K562 (cell line): ENCODE data around the gene BRD4. TPM values are rescaled to one million over a fixed set of nuclear protein-coding genes. Genes with fewer than 3 reads are reported as not detected.

Experiments
- ATAC-seq: fragments of 200-7000 bp; cut with Tn5 transposase; 3 replicates; pipeline ENCODE4 v1.9.1; 2020; ENCODE audit warnings: moderate library complexity
- BruUV-seq: library from RNA; stranded (reverse); fragments of 400-500 nt; replicated peaks from 2 replicates; lab custom pipeline; 2021; lab: Mats Ljungman, UMichigan
- CTCF ChIA-PET: fragments of 300-600 bp; formaldehyde crosslinking; extraction: SDS; loops from one replicate; lab custom pipeline; 2021; ENCODE audit warnings: low intra/inter-chr PET ratio; lab: Yijun Ruan, JAX
- POLR2A ChIA-PET: fragments of 300-600, 350-650 bp; sonication (Branson Sonifier 250); formaldehyde crosslinking; extraction: SDS; loops from one replicate; lab custom pipeline; 2021; ENCODE audit warnings: antibody characterized with exemption, inconsistent platforms; lab: Yijun Ruan, JAX
- DNase-seq, 4 experiments: peaks; one replicate each; pipeline versions ENCODE4 v3.0.0 to v3.0.0-alpha.2; 2011 to 2018; ENCODE audit warnings: low spot score in 3 of 4, mixed read lengths in 3 of 4; ENCODE audit errors: extremely low read depth in 1 of 4
- FAIRE-seq: peaks from 2 replicates; lab custom pipeline; 2011; peaks lifted over from hg19 to GRCh38; lab: Jason Lieb, UNC
- H2AFZ ChIP-seq: 2 replicates; pipeline ENCODE4 v1.6.0; 2011; ENCODE audit warnings: low read depth, low read length, control low read depth, inconsistent platforms
- H3K27ac ChIP-seq: fragments of 200-600 bp; 3 replicates; pipeline ENCODE4 v1.8.0; 2011; ENCODE audit warnings: low read depth, mild to moderate bottlenecking, control low read depth, inconsistent platforms, low read length, moderate library complexity, mixed read lengths; ENCODE audit errors: extremely low read depth
- H3K27me3 ChIP-seq, 2 experiments: fragments of 300-600 bp in 1 of 2; 2 replicates in 1 of 2; 3 replicates in 1 of 2; pipeline versions ENCODE4 v1.6.0 to v1.8.0; 2011; ENCODE audit warnings: inconsistent platforms in 2 of 2, low read length in 2 of 2, mild to moderate bottlenecking in 1 of 2, mixed read lengths in 1 of 2, moderate library complexity in 1 of 2; ENCODE audit not compliant: control insufficient read depth in 2 of 2, insufficient read depth in 2 of 2
- H3K36me3 ChIP-seq: fragments of 300-600 bp; 3 replicates; pipeline ENCODE4 v1.8.0; 2011; ENCODE audit warnings: mild to moderate bottlenecking, low read length, inconsistent platforms; ENCODE audit not compliant: control insufficient read depth, insufficient read depth
- H3K4me1 ChIP-seq, 2 experiments: fragments of 200-600 bp in 1 of 2; replicated peaks in 1 of 2; 2 replicates in 1 of 2; 3 replicates in 1 of 2; pipeline versions ENCODE4 v1.5.1 to v1.8.0; 2011; ENCODE audit warnings: inconsistent platforms in 2 of 2, low read length in 2 of 2, mild to moderate bottlenecking in 1 of 2, mixed read lengths in 1 of 2, moderate library complexity in 1 of 2; ENCODE audit not compliant: control insufficient read depth in 2 of 2, insufficient read depth in 2 of 2
- H3K4me2 ChIP-seq: 2 replicates; pipeline ENCODE4 v1.6.1; 2011; ENCODE audit warnings: low read length, control low read depth, inconsistent platforms, mixed read lengths; ENCODE audit not compliant: insufficient read depth
- H3K4me3 ChIP-seq: fragments of 200-600 bp; sonication (generic), shearing (Covaris generic); 2 replicates; pipeline ENCODE4 v1.5.1; 2016; ENCODE audit warnings: control low read depth, inconsistent platforms
- H3K79me2 ChIP-seq: fragments of 200-600 bp; 3 replicates; pipeline ENCODE4 v1.8.0; 2011; ENCODE audit warnings: low read length, inconsistent platforms; ENCODE audit not compliant: control insufficient read depth, insufficient read depth
- H3K9ac ChIP-seq, 2 experiments: 2 replicates each; pipeline versions ENCODE4 v1.6.0 to v1.6.1; 2011; ENCODE audit warnings: low read depth in 2 of 2, low read length in 2 of 2, control low read depth in 1 of 2, inconsistent platforms in 1 of 2, mild to moderate bottlenecking in 1 of 2, mixed read lengths in 1 of 2; ENCODE audit not compliant: insufficient read depth in 1 of 2
- H3K9me1 ChIP-seq: one replicate; pipeline ENCODE4 v1.6.0; 2011; ENCODE audit warnings: inconsistent platforms, mild to moderate bottlenecking, low read length, moderate library complexity; ENCODE audit not compliant: control insufficient read depth, insufficient read depth
- H3K9me3 ChIP-seq: replicated peaks from 2 replicates; pipeline ENCODE4 v1.5.1; 2011; ENCODE audit warnings: low read depth, low read length, inconsistent platforms; ENCODE audit not compliant: control insufficient read depth, insufficient read depth
- H4K20me1 ChIP-seq: replicated peaks from 2 replicates; pipeline ENCODE4 v1.6.1; 2011; ENCODE audit warnings: low read length, inconsistent platforms, mixed read lengths; ENCODE audit not compliant: control insufficient read depth, insufficient read depth
- MTA3 ChIP-seq: fragments of 450-650 bp; formaldehyde crosslinking; IDR thresholded peaks from 2 replicates; pipeline ENCODE4 v1.6.1; 2017; ENCODE audit warnings: mild to moderate bottlenecking, borderline replicate concordance
- MYC ChIP-seq, 2 experiments: fragments of 250-450 bp in 1 of 2; sonication (Bioruptor Pico) in 1 of 2; IDR thresholded peaks; 2 replicates each; pipeline versions ENCODE4 v1.5.1 to v1.6.1; 2012 to 2021; ENCODE audit warnings: low read depth in 2 of 2, borderline replicate concordance in 1 of 2, improper control_type of control experiment in 1 of 2, low read length in 1 of 2, mild to moderate bottlenecking in 1 of 2, moderate library complexity in 1 of 2
- NFIC ChIP-seq: fragments of 450-650 bp; IDR thresholded peaks from 2 replicates; pipeline ENCODE4 v1.6.1; 2017; ENCODE audit warnings: mild to moderate bottlenecking, inconsistent platforms
- PYGO2 ChIP-seq: fragments of 450-650 bp; IDR thresholded peaks from 2 replicates; pipeline ENCODE4 v1.6.1; 2016; ENCODE audit warnings: mild to moderate bottlenecking, missing genetic modification characterization, moderate library complexity, missing compliant biosample characterization
- RBM15 ChIP-seq: fragments of 200-400 bp; formaldehyde crosslinking; IDR thresholded peaks from 2 replicates; pipeline ENCODE4 v1.6.1; 2018; ENCODE audit warnings: mild to moderate bottlenecking, low read length, moderate library complexity; ENCODE audit not compliant: insufficient read depth
- RFX1 ChIP-seq: fragments of 450-650 bp; IDR thresholded peaks from 2 replicates; pipeline ENCODE4 v1.6.1; 2016; ENCODE audit warnings: mild to moderate bottlenecking, moderate library complexity
- ZFX ChIP-seq: sonication (generic); formaldehyde crosslinking; IDR thresholded peaks from 2 replicates; pipeline ENCODE4 v1.8.0; 2022; ENCODE audit warnings: mild to moderate bottlenecking, missing genetic modification reagents, moderate library complexity
- ZNF318 ChIP-seq, 2 experiments: fragments of 450-650 bp; IDR thresholded peaks; 2 replicates each; pipeline ENCODE4 v1.6.1; 2016; ENCODE audit warnings: mild to moderate bottlenecking in 2 of 2, borderline replicate concordance in 1 of 2, low read depth in 1 of 2, moderate library complexity in 1 of 2
- ZNF436 ChIP-seq: fragments of 250-450, 450-650 bp; sonication (Bioruptor Pico); formaldehyde crosslinking; IDR thresholded peaks from 2 replicates; pipeline ENCODE4 v1.7.0; 2020; ENCODE audit warnings: mild to moderate bottlenecking
- WGBS: fragments of 100-300 bp; shearing (Covaris generic); methylation state at CpG from one replicate; pipeline ENCODE4 v1.1.6; 2016; ENCODE audit warnings: low coverage, mixed read lengths; ENCODE audit not compliant: insufficient coverage; ENCODE audit errors: missing lambda C conversion rate; 5-methylcytosine and 5-hydroxymethylcytosine counted together
- in situ Hi-C: fragments of 300-500 bp; cut with MboI; formaldehyde crosslinking; loops from 4 replicates; pipeline ENCODE4 v1.15.0; 2018; ENCODE audit warnings: inconsistent platforms, mixed read lengths
- intact Hi-C: fragments of 100-400 bp; cut with micrococcal nuclease; formaldehyde crosslinking; loops from 2 replicates; pipeline ENCODE4 v1.14.2; 2022
- polyA plus RNA-seq, 8 experiments: library from polyadenylated mRNA; depleted of rRNA in 4 of 8; stranded (reverse) in 5 of 8; unstranded in 3 of 8; fragments of >200 nt; fragmentation: Nextera tagmentation in 2 of 8; fragmentation: Illumina TruSeq in 1 of 8; extraction: Ambion mirVana in 2 of 8; extraction: Trizol in 1 of 8; gene quantifications; 2 replicates each; pipeline versions ENCODE4 v1.2.1 to v1.2.3, GENCODE V29; 2011 to 2014; ENCODE audit warnings: inconsistent platforms in 1 of 8, missing spikeins in 1 of 8
- total RNA-seq, 7 experiments: library from RNA; depleted of rRNA in 6 of 7; stranded (reverse); fragments of >200 nt in 6 of 7; fragmentation: Illumina TruSeq in 2 of 7; extraction: Trizol in 2 of 7; gene quantifications; 2 replicates each; pipeline versions ENCODE4 v1.2.1 to v1.2.3, GENCODE V29; 2011 to 2021; ENCODE audit warnings: low replicate concordance in 1 of 7

Gene BRD4
- total and polyA plus RNA-seq, 9 of the 15 experiments (the other 6 are each of a cell fraction or from before 2014, with no cell fraction given) = 1.8 to 105 (median 15.6) TPM

DNA sequence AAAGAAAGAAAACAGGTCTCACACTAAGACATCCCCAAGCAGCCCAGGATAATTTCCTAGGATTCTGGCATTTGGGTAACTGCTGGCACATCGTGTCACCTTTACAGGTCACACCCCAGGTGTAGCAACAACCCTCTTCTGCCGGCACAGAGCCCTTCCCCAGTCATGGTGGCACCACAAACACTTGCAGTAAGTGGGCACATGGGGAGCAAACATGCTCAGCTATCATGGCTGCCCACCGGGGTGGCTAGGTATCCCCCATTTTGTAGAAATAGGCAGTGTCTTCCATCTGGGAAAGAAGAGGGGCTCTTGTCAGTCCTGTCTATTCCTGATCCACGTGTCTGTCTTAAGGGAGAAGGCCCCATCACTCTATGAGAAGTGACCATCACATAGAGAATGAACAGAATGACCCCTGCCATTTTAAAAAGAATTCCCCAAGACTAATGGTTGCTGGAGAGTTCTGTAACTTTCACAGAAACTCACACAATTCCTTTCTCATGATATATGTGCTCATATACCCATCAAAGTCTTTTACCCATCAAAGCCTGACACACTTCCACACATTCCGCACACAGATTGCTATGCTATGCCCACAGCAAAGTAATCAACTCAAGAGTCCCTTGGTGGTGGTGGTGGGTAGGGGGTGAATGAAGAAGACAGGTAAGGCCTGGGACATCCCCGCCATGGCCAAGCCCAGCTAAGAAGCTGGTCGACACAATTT is 33.3 kb downstream of the BRD4 start:
- H3K9me1 ChIP-seq = peaks cover 3% of the 10 kb centered on the region
- peaks cover 30% of the 10 kb centered on the region; the same call in 2 of the 3 replicates for H3K36me3 ChIP-seq
- no peak overlapping the region for H3K4me2 ChIP-seq
- DNase-seq (no peak), FAIRE-seq (no peak), ATAC-seq (no peak)
- intact Hi-C loops = no loop called here
- POLR2A ChIA-PET = interaction anchor here (0.7 to 2.6 kb wide), 5 partner anchors 10 to 26 kb away, joined by 3 to 13 read pairs (median 4); no protein-coding TSS in a partner anchor
- no peaks in the 10 kb centered on the region for H3K9me3 ChIP-seq
- no TSS peak for BruUV-seq
- H3K4me3 ChIP-seq = no peak overlapping the region
- H4K20me1 ChIP-seq = peaks cover 65% of the 10 kb centered on the region
- no peak overlapping the region for H2AFZ ChIP-seq
- CTCF ChIA-PET = no interaction called here
- in situ Hi-C loops = no loop called here
- peaks cover 9 to 63% of the 10 kb centered on the region in 2 experiments; a peak in 4 of 5 replicates for H3K4me1 ChIP-seq
- H3K9ac ChIP-seq = no peak overlapping the region; a peak in 1 of 4 replicates
- H3K79me2 ChIP-seq = peaks cover 98% of the 10 kb centered on the region
- WGBS = 77% methylated on average over 7 of the region's 7 CpGs
- H3K27ac ChIP-seq = peak overlapping the region; percentile 45; the same call in 1 of the 3 replicates
- no peaks in the 10 kb centered on the region for H3K27me3 ChIP-seq
- TF ChIP-seq RFX1 (no peak), PYGO2 (tag) (no peak), ZNF318 (IDR thresholded peaks at IDR 0.05; ENCODE audit: borderline replicate concordance in 1 of 2, low read depth in 1 of 2) (no peak), MYC (IDR thresholded peaks at IDR 0.05; ENCODE audit: low read depth, low read length) (no peak), MYC (CRISPR knock-in tag; IDR thresholded peaks at IDR 0.05; ENCODE audit: borderline replicate concordance, low read depth) (peak; percentile 42; the same call in 1 of the 2 replicates), ZNF436 (CRISPR knock-in tag) (no peak), NFIC (no peak), RBM15 (no peak), MTA3 (no peak), ZFX (CRISPR knock-in tag) (0 out of 2 replicates have a peak, but pooled peaks have one; percentile 12)
